Smooth muscle cell (in vitro differentiated cells): ENCODE measurements around the gene OSBPL6. TPM values are rescaled to one million over a fixed set of nuclear protein-coding genes. Genes with fewer than 3 reads are reported as not detected.

Experiments used
- DNase-seq: peaks from one replicate; lab custom pipeline; 2025; ENCODE audit not compliant: unreplicated experiment; lab: John Stamatoyannopoulos, UW
- H2AFZ ChIP-seq: fragments of 200-600 bp; sonication (generic); 2 replicates; pipeline ENCODE4 v1.6.0; 2016; ENCODE audit warnings: antibody characterized with exemption, low read depth, mild to moderate bottlenecking
- H3F3A ChIP-seq: fragments of 200-600 bp; sonication (generic); 2 replicates; pipeline ENCODE4 v1.6.0; 2017; ENCODE audit warnings: antibody characterized with exemption, low read depth
- H3K27ac ChIP-seq: fragments of 200-600 bp; sonication (generic); 2 replicates; pipeline ENCODE4 v1.5.1; 2016; ENCODE audit warnings: low read depth, mild to moderate bottlenecking
- H3K27me3 ChIP-seq: fragments of 200-600 bp; sonication (generic); 2 replicates; pipeline ENCODE4 v1.6.1; 2016; ENCODE audit warnings: low read depth, mild to moderate bottlenecking
- H3K36me3 ChIP-seq: fragments of 200-600 bp; sonication (generic); 2 replicates; pipeline ENCODE4 v1.5.1; 2016; ENCODE audit warnings: low read depth
- H3K4me1 ChIP-seq: fragments of 200-600 bp; sonication (generic); 2 replicates; pipeline ENCODE4 v1.5.1; 2016; ENCODE audit warnings: low read depth
- H3K4me2 ChIP-seq: fragments of 200-600 bp; sonication (generic); 2 replicates; pipeline ENCODE4 v1.6.0; 2016; ENCODE audit warnings: mild to moderate bottlenecking
- H3K4me3 ChIP-seq: fragments of 200-600 bp; sonication (generic); 2 replicates; pipeline ENCODE4 v1.5.1; 2016; ENCODE audit warnings: mild to moderate bottlenecking
- H3K79me2 ChIP-seq: fragments of 200-600 bp; sonication (generic); 2 replicates; pipeline ENCODE4 v1.6.0; 2016; ENCODE audit warnings: low read depth, mild to moderate bottlenecking
- H3K9ac ChIP-seq: fragments of 200-600 bp; sonication (generic); 2 replicates; pipeline ENCODE4 v1.6.0; 2016; ENCODE audit warnings: low read depth
- H3K9me3 ChIP-seq: fragments of 200-600 bp; sonication (generic); replicated peaks from 2 replicates; pipeline ENCODE4 v1.5.1; 2016; ENCODE audit warnings: low read depth
- H4K20me1 ChIP-seq: fragments of 200-600 bp; sonication (generic); 2 replicates; pipeline ENCODE4 v1.6.0; 2016; ENCODE audit warnings: low read depth
- WGBS: methylation state at CpG from one replicate; pipeline ENCODE4 v1.1.7; 2016; ENCODE audit warnings: low lambda C conversion rate; 5-methylcytosine and 5-hydroxymethylcytosine counted together
- polyA plus RNA-seq: library from polyadenylated mRNA; unstranded; fragments of >200 nt; fragmentation: Nextera tagmentation; extraction: Ambion mirVana; gene quantifications from 2 replicates; pipeline ENCODE4 v1.2.1, GENCODE V29; 2016
- total RNA-seq: library from RNA; depleted of rRNA; stranded (reverse); fragments of >200 nt; gene quantifications from 2 replicates; pipeline ENCODE4 v1.2.3, GENCODE V29; 2014
- TF ChIP-seq, protein P1 (sequence below): fragments of 200-600 bp; sonication (generic); IDR thresholded peaks from 2 replicates; pipeline ENCODE4 v1.5.1; 2017; ENCODE audit warnings: borderline replicate concordance, mild to moderate bottlenecking, antibody characterized with exemption; ENCODE audit not compliant: insufficient read depth, poor library complexity, severe bottlenecking

Gene OSBPL6
- total and polyA plus RNA-seq, 2 experiments from 2014 or later = 7.4 to 7.6 TPM

DNA sequence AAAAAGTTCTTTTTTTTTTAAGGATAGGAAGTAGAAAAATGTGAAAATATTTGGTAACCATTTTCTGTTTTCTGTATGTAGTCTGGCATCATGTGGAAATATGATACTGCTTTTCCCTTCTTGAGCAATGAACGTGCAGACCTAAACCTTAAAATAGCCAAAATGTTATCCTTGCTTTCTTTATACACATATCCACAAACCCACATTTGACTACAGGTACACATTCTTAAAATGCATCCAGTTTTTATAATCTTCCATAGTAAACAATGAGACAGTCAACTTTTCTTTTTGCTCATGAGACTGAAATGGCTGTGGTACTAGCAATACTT, 90.9 kb downstream of the OSBPL6 start:
- Histone ChIP-seq H3F3A (no peaks in the 10 kb centered on the region), H3K36me3 (no peaks in the 10 kb centered on the region), H2AFZ (no peak overlapping the region), H3K27ac (no peak overlapping the region), H3K27me3 (no peaks in the 10 kb centered on the region), H3K4me2 (no peak overlapping the region), H3K4me1 (no peaks in the 10 kb centered on the region), H4K20me1 (no peaks in the 10 kb centered on the region), H3K9me3 (no peaks in the 10 kb centered on the region), H3K79me2 (no peaks in the 10 kb centered on the region), H3K9ac (no peak overlapping the region), H3K4me3 (no peak overlapping the region)
- TF ChIP-seq, protein P1, sequence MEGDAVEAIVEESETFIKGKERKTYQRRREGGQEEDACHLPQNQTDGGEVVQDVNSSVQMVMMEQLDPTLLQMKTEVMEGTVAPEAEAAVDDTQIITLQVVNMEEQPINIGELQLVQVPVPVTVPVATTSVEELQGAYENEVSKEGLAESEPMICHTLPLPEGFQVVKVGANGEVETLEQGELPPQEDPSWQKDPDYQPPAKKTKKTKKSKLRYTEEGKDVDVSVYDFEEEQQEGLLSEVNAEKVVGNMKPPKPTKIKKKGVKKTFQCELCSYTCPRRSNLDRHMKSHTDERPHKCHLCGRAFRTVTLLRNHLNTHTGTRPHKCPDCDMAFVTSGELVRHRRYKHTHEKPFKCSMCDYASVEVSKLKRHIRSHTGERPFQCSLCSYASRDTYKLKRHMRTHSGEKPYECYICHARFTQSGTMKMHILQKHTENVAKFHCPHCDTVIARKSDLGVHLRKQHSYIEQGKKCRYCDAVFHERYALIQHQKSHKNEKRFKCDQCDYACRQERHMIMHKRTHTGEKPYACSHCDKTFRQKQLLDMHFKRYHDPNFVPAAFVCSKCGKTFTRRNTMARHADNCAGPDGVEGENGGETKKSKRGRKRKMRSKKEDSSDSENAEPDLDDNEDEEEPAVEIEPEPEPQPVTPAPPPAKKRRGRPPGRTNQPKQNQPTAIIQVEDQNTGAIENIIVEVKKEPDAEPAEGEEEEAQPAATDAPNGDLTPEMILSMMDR = no peak
- 86% methylated on average over 1 of the region's 1 CpG for WGBS
- DNase-seq = no peak

DNA sequence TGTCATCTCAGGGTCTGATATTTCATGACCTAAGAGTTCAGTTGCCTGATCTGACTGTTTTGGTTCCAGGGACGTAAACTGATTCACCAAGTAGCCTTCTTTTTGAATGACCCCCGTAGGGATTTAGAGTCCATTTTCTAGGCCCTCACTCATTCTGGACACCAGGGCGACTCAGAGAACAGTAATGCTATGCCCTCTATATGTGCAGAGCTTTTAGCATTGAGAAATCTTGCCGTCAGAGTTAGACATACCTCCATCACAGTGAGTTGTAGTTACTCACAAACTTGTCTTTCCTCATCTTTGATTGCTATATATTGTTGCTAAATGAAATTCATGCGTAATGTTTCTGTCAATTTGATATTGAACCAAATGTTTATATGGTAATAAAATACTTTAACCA, 92.3 kb downstream of the OSBPL6 start:
- H3K4me2 ChIP-seq = no peak overlapping the region
- no peaks in the 10 kb centered on the region for H3K4me1 ChIP-seq
- no peak overlapping the region for H3K27ac ChIP-seq
- no peak overlapping the region for H3K4me3 ChIP-seq
- no peaks in the 10 kb centered on the region for H3K36me3 ChIP-seq
- H2AFZ ChIP-seq = no peak overlapping the region
- H3F3A ChIP-seq = no peaks in the 10 kb centered on the region
- no peak overlapping the region for H3K9ac ChIP-seq
- DNase-seq = no peak
- H3K27me3 ChIP-seq = no peaks in the 10 kb centered on the region
- TF ChIP-seq, protein P1 = no peak
- H3K79me2 ChIP-seq = no peaks in the 10 kb centered on the region
- H4K20me1 ChIP-seq = no peaks in the 10 kb centered on the region
- WGBS = 65% methylated on average over 5 of the region's 5 CpGs
- no peaks in the 10 kb centered on the region for H3K9me3 ChIP-seq

GRCh38 chr2:178287652-178288344, 93.5 kb downstream of the OSBPL6 start:
- WGBS = 74% methylated on average over 3 of the region's 3 CpGs
- H3K4me1 ChIP-seq = no peaks in the 10 kb centered on the region
- no peaks in the 10 kb centered on the region for H3K27me3 ChIP-seq
- TF ChIP-seq, protein P1 = no peak
- H3K36me3 ChIP-seq = no peaks in the 10 kb centered on the region
- no peak overlapping the region for H3K9ac ChIP-seq
- no peak overlapping the region for H3K27ac ChIP-seq
- H2AFZ ChIP-seq = no peak overlapping the region
- no peaks in the 10 kb centered on the region for H4K20me1 ChIP-seq
- H3F3A ChIP-seq = no peaks in the 10 kb centered on the region
- no peak overlapping the region for H3K4me3 ChIP-seq
- no peak overlapping the region for H3K4me2 ChIP-seq
- H3K79me2 ChIP-seq = no peaks in the 10 kb centered on the region
- DNase-seq = no peak
- no peaks in the 10 kb centered on the region for H3K9me3 ChIP-seq

DNA sequence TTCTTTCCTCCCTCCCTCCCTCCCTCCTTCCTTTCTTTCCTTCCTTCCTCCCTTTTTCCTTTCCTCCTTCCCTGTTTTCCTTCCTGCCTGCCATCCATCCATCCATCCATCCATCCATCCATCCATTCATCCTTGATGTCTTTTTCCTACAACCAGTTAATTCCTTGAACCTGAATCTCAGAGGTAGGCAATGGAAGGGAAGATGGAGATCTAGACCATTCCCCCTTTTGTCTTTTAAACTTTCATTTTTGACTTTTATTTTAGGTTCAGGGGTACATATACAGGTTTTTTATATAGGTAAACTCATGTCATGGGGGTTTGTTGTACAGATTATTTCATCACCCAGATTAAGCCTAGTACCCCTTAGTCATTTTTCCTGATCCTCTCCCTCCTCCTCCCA, 97.4 kb downstream of the OSBPL6 start:
- TF ChIP-seq, protein P1 = no peak
- Histone ChIP-seq H3K36me3 (no peaks in the 10 kb centered on the region), H2AFZ (no peak overlapping the region)

More for the DNA sequence above, 97.4 kb downstream of the OSBPL6 start:
- H3K4me3 ChIP-seq = no peak overlapping the region
- H3K9ac ChIP-seq = no peak overlapping the region
- no peak overlapping the region for H3K4me2 ChIP-seq
- H3K27me3 ChIP-seq = no peaks in the 10 kb centered on the region
- no peaks in the 10 kb centered on the region for H3K9me3 ChIP-seq
- H3F3A ChIP-seq = no peaks in the 10 kb centered on the region
- H3K27ac ChIP-seq = no peak overlapping the region
- H4K20me1 ChIP-seq = no peaks in the 10 kb centered on the region
- no peaks in the 10 kb centered on the region for H3K79me2 ChIP-seq
- DNase-seq = no peak
- H3K4me1 ChIP-seq = no peaks in the 10 kb centered on the region
